GM12878 (cell line): ENCODE measurements around the gene HLA-B. TPM values are rescaled to one million over a fixed set of nuclear protein-coding genes. Genes with fewer than 3 reads are reported as not detected.

Experiments used
- ATAC-seq: fragments of 200-7000 bp; cut with Tn5 transposase; 3 replicates; pipeline ENCODE4 v1.9.1; 2020; ENCODE audit warnings: mild to moderate bottlenecking, moderate library complexity
- BruUV-seq: library from RNA; stranded (reverse); fragments of 400-500 nt; replicated peaks from 2 replicates; lab custom pipeline; 2021; lab: Mats Ljungman, UMichigan
- CTCF ChIA-PET: fragments of 300-600 bp; sonication (Branson Sonifier 250); formaldehyde crosslinking; extraction: SDS; loops from one replicate; lab custom pipeline; 2021; ENCODE audit warnings: inconsistent platforms; lab: Yijun Ruan, JAX
- POLR2A ChIA-PET: fragments of 350-600 bp; formaldehyde crosslinking; extraction: SDS; loops from one replicate; lab custom pipeline; 2021; ENCODE audit warnings: inconsistent platforms; lab: Charles Lee
- RAD21 ChIA-PET: fragments of 300-600 bp; sonication (Branson Sonifier 250); formaldehyde crosslinking; loops from one replicate; lab custom pipeline; 2023; ENCODE audit warnings: antibody characterized with exemption; ENCODE audit not compliant: unreplicated experiment; lab: Charles Lee
- SMC1A ChIA-PET: fragments of 300-600 bp; sonication (Branson Sonifier 250); formaldehyde crosslinking; loops from one replicate; lab custom pipeline; 2023; ENCODE audit not compliant: unreplicated experiment, uncharacterized antibody; lab: Charles Lee
- DNase-seq: peaks from one replicate; pipeline ENCODE4 v3.0.0-alpha.2; 2011; ENCODE audit warnings: low read depth, low spot score
- FAIRE-seq: peaks from 3 replicates; lab custom pipeline; 2011; peaks lifted over from hg19 to GRCh38; lab: Jason Lieb, UNC
- H2AFZ ChIP-seq: 2 replicates; pipeline ENCODE4 v1.6.0; 2011; ENCODE audit warnings: low read depth, low read length, control low read depth; ENCODE audit not compliant: control insufficient read depth
- H3K27ac ChIP-seq: 2 replicates; pipeline ENCODE4 v1.5.1; 2011; ENCODE audit warnings: control low read depth; ENCODE audit not compliant: control insufficient read depth, insufficient read depth
- H3K27me3 ChIP-seq, 2 experiments: replicated peaks in 1 of 2; 2 replicates each; pipeline versions ENCODE4 v1.6.0 to v1.6.1; 2011; ENCODE audit warnings: low read length in 1 of 2; ENCODE audit not compliant: control insufficient read depth in 2 of 2, insufficient read depth in 2 of 2
- H3K36me3 ChIP-seq, 2 experiments: 2 replicates each; pipeline ENCODE4 v1.5.1; 2011; ENCODE audit warnings: low read length in 1 of 2; ENCODE audit not compliant: control insufficient read depth in 2 of 2, insufficient read depth in 2 of 2
- H3K4me1 ChIP-seq: 2 replicates; pipeline ENCODE4 v1.6.1; 2011; ENCODE audit warnings: mild to moderate bottlenecking, low read length, moderate library complexity, mixed read lengths; ENCODE audit not compliant: control insufficient read depth, insufficient read depth
- H3K4me2 ChIP-seq: 2 replicates; pipeline ENCODE4 v1.6.0; 2011; ENCODE audit warnings: control low read depth; ENCODE audit not compliant: control insufficient read depth, insufficient read depth
- H3K4me3 ChIP-seq: fragments of 200-600 bp; sonication (generic); 2 replicates; pipeline ENCODE4 v1.5.1; 2016
- H3K79me2 ChIP-seq: 2 replicates; pipeline ENCODE4 v1.6.0; 2011; ENCODE audit warnings: low read length; ENCODE audit not compliant: control insufficient read depth, insufficient read depth
- H3K9ac ChIP-seq: 2 replicates; pipeline ENCODE4 v1.8.0; 2011; ENCODE audit warnings: low read length, control low read depth, mixed read lengths; ENCODE audit not compliant: control insufficient read depth, insufficient read depth
- H3K9me3 ChIP-seq: replicated peaks from 3 replicates; pipeline ENCODE4 v1.5.1; 2011; ENCODE audit warnings: mild to moderate bottlenecking, low read length; ENCODE audit not compliant: control insufficient read depth, insufficient read depth
- H4K20me1 ChIP-seq: 2 replicates; pipeline ENCODE4 v1.6.0; 2011; ENCODE audit not compliant: control insufficient read depth, insufficient read depth
- BHLHE40 ChIP-seq, 2 experiments: fragments of 450-650 bp in 1 of 2; IDR thresholded peaks; 2 replicates each; pipeline ENCODE4 v1.6.1; 2011 to 2017; ENCODE audit warnings: low read depth in 2 of 2, borderline replicate concordance in 1 of 2, improper control_type of control experiment in 1 of 2, low read length in 1 of 2, mild to moderate bottlenecking in 1 of 2
- EGR1 ChIP-seq, 2 experiments: IDR thresholded peaks; 1 replicate in 1 of 2; 2 replicates in 1 of 2; pipeline ENCODE4 v1.6.1; 2011 to 2012; ENCODE audit warnings: low read depth in 2 of 2, low read length in 2 of 2, borderline replicate concordance in 1 of 2, mild to moderate bottlenecking in 1 of 2, moderate library complexity in 1 of 2
- FOXK2 ChIP-seq: fragments of 450-650 bp; IDR thresholded peaks from 2 replicates; pipeline ENCODE4 v1.6.1; 2017; ENCODE audit warnings: mild to moderate bottlenecking, moderate library complexity
- FOXM1 ChIP-seq: IDR thresholded peaks from 2 replicates; pipeline ENCODE4 v1.6.1; 2012; ENCODE audit warnings: low read depth, mild to moderate bottlenecking, inconsistent platforms, low read length, moderate library complexity
- IRF3 ChIP-seq: fragments of 450-650 bp; IDR thresholded peaks from 2 replicates; pipeline ENCODE4 v1.6.1; 2014; ENCODE audit warnings: mild to moderate bottlenecking
- NFXL1 ChIP-seq: fragments of 450-650 bp; IDR thresholded peaks from 2 replicates; pipeline ENCODE4 v1.6.1; 2017; ENCODE audit warnings: antibody characterized with exemption, mild to moderate bottlenecking, borderline replicate concordance
- NFYB ChIP-seq: IDR thresholded peaks from 2 replicates; pipeline ENCODE4 v1.6.1; 2011; ENCODE audit warnings: low read depth, mild to moderate bottlenecking, low read length, improper control_type of control experiment, moderate library complexity; ENCODE audit not compliant: insufficient read depth
- POLR2A ChIP-seq: IDR thresholded peaks from 2 replicates; pipeline ENCODE4 v1.6.1; 2011; ENCODE audit warnings: low read depth, mild to moderate bottlenecking, low read length
- POU2F2 ChIP-seq: IDR thresholded peaks from 3 replicates; pipeline ENCODE4 v1.6.1; 2011; ENCODE audit warnings: low read depth, mild to moderate bottlenecking, low read length, borderline replicate concordance
- SMARCA5 ChIP-seq: fragments of 450-650 bp; IDR thresholded peaks from 2 replicates; pipeline ENCODE4 v1.6.1; 2017; ENCODE audit warnings: mild to moderate bottlenecking
- STAT1 ChIP-seq: fragments of 450-650 bp; conservative IDR thresholded peaks from 2 replicates; pipeline ENCODE4 v1.6.1; 2014; ENCODE audit warnings: antibody characterized with exemption, mild to moderate bottlenecking
- TCF3 ChIP-seq: IDR thresholded peaks from 2 replicates; pipeline ENCODE4 v1.6.1; 2012; ENCODE audit warnings: low read depth, mild to moderate bottlenecking, low read length, borderline replicate concordance; ENCODE audit not compliant: insufficient read depth
- ZNF622 ChIP-seq: fragments of 450-650 bp; IDR thresholded peaks from 2 replicates; pipeline ENCODE4 v1.6.1; 2017; ENCODE audit warnings: mild to moderate bottlenecking, inconsistent platforms
- WGBS: methylation state at CpG from one replicate; pipeline ENCODE4 v1.1.6; 2016; ENCODE audit warnings: low lambda C conversion rate; ENCODE audit not compliant: insufficient replicate concordance, insufficient coverage; ENCODE audit errors: missing lambda C conversion rate; 5-methylcytosine and 5-hydroxymethylcytosine counted together
- in situ Hi-C: fragments of 300-500 bp; cut with MboI; formaldehyde crosslinking; loops from 9 replicates; pipeline ENCODE4 v1.14.3; 2018; ENCODE audit warnings: mixed read lengths
- intact Hi-C: fragments of 100-400 bp; cut with micrococcal nuclease; formaldehyde crosslinking; loops from one replicate; pipeline ENCODE4 v1.14.2; 2022; ENCODE audit not compliant: unreplicated experiment
- polyA plus RNA-seq, 11 experiments: library from polyadenylated mRNA; depleted of rRNA in 4 of 11; unstranded in 6 of 11; stranded (reverse) in 5 of 11; fragments of >200 nt; fragmentation: Nextera tagmentation in 4 of 11; fragmentation: Illumina TruSeq in 1 of 11; extraction: Ambion mirVana in 4 of 11; extraction: Trizol in 1 of 11; gene quantifications; 1 replicate in 1 of 11; 2 replicates in 10 of 11; pipeline versions ENCODE4 v1.2.1 to v1.2.3, GENCODE V29; 2011 to 2016; ENCODE audit warnings: inconsistent platforms in 2 of 11, missing spikeins in 2 of 11, low read depth in 1 of 11
- total RNA-seq, 4 experiments: library from RNA; depleted of rRNA in 3 of 4; stranded (reverse); fragments of >200 nt in 3 of 4; fragmentation: Illumina TruSeq in 1 of 4; extraction: Trizol in 1 of 4; gene quantifications; 2 replicates each; pipeline versions ENCODE4 v1.2.1 to v1.2.3, GENCODE V29; 2013 to 2021
- TF ChIP-seq, protein P1 (sequence below): IDR thresholded peaks from 2 replicates; pipeline ENCODE4 v1.6.1; 2012; ENCODE audit warnings: low read depth, low read length, improper control_type of control experiment
- TF ChIP-seq, protein P2 (sequence below): fragments of 450-650 bp; conservative IDR thresholded peaks from 2 replicates; pipeline ENCODE4 v1.6.1; 2017; ENCODE audit warnings: mild to moderate bottlenecking, moderate library complexity
- TF ChIP-seq, protein P3 (sequence below): fragments of 450-650 bp; IDR thresholded peaks from 2 replicates; pipeline ENCODE4 v1.6.1; 2017; ENCODE audit warnings: mild to moderate bottlenecking, moderate library complexity

Gene HLA-B
- total and polyA plus RNA-seq, 10 of the 15 experiments (the other 5 are each of a cell fraction or from before 2014, with no cell fraction given): 820 to 5,128 (median 3,370) TPM

DNA sequence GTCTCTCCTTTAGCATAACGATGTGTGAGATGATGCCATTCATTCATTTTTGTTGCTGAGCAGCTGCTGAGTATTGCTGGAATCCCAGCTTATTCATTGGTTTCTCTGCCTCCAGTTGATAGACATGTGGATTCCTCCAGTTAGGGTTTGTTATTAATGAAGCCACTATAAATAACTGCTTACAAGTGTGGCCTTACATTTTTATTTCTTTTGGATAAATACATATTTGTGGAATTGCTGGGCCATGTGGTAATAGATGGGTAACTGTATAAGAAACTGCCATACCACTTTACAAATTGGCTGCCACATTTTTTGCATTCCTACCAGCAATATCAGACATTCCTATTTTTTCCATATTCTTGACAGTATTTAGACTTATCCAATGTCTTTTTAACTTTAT lies 2.6 kb upstream of the HLA-B start:
- no peak overlapping the region for H3K9ac ChIP-seq
- H2AFZ ChIP-seq: no peak overlapping the region
- peaks cover 8% of the 10 kb centered on the region for H3K4me1 ChIP-seq
- ChIA-PET SMC1A (no interaction called here), RAD21 (interaction anchor here (1.0 kb wide), 1 partner anchor 52 kb away, joined by 3 read pairs; no protein-coding TSS in a partner anchor), CTCF (interaction anchor here (1.1 kb wide), 1 partner anchor 163 kb away, joined by 3 read pairs; no protein-coding TSS in a partner anchor), POLR2A (interaction anchor here (0.6 to 1.3 kb wide), 4 partner anchors 7 to 41 kb away, joined by 3 to 6 read pairs (median 5); no protein-coding TSS in a partner anchor)
- intact Hi-C loops: no loop called here
- no peak for DNase-seq
- H3K9me3 ChIP-seq: no peaks in the 10 kb centered on the region; the same call in 1 of the 3 replicates
- no peak for FAIRE-seq
- peaks cover 10% of the 10 kb centered on the region for H4K20me1 ChIP-seq
- no peak for TF ChIP-seq TCF3
- TF ChIP-seq, protein P1, sequence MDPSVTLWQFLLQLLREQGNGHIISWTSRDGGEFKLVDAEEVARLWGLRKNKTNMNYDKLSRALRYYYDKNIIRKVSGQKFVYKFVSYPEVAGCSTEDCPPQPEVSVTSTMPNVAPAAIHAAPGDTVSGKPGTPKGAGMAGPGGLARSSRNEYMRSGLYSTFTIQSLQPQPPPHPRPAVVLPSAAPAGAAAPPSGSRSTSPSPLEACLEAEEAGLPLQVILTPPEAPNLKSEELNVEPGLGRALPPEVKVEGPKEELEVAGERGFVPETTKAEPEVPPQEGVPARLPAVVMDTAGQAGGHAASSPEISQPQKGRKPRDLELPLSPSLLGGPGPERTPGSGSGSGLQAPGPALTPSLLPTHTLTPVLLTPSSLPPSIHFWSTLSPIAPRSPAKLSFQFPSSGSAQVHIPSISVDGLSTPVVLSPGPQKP: no peak
- TF ChIP-seq POU2F2: no peak
- no peak for TF ChIP-seq BHLHE40 (IDR thresholded peaks at IDR 0.05; ENCODE audit: borderline replicate concordance in 1 of 2, low read depth in 2 of 2, low read length in 1 of 2)
- TF ChIP-seq, protein P2, sequence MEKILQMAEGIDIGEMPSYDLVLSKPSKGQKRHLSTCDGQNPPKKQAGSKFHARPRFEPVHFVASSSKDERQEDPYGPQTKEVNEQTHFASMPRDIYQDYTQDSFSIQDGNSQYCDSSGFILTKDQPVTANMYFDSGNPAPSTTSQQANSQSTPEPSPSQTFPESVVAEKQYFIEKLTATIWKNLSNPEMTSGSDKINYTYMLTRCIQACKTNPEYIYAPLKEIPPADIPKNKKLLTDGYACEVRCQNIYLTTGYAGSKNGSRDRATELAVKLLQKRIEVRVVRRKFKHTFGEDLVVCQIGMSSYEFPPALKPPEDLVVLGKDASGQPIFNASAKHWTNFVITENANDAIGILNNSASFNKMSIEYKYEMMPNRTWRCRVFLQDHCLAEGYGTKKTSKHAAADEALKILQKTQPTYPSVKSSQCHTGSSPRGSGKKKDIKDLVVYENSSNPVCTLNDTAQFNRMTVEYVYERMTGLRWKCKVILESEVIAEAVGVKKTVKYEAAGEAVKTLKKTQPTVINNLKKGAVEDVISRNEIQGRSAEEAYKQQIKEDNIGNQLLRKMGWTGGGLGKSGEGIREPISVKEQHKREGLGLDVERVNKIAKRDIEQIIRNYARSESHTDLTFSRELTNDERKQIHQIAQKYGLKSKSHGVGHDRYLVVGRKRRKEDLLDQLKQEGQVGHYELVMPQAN: no peak
- TF ChIP-seq NFYB: no peak
- no peak for TF ChIP-seq POLR2A
- TF ChIP-seq SMARCA5: no peak
- TF ChIP-seq NFXL1: no peak
- TF ChIP-seq STAT1: no peak
- TF ChIP-seq FOXM1: no peak
- no peak for TF ChIP-seq IRF3
- no peak for TF ChIP-seq EGR1 (IDR thresholded peaks at IDR 0.05; ENCODE audit: borderline replicate concordance in 1 of 2, low read depth in 2 of 2, low read length in 2 of 2)
- no peak for TF ChIP-seq ZNF622
- TF ChIP-seq, protein P3, sequence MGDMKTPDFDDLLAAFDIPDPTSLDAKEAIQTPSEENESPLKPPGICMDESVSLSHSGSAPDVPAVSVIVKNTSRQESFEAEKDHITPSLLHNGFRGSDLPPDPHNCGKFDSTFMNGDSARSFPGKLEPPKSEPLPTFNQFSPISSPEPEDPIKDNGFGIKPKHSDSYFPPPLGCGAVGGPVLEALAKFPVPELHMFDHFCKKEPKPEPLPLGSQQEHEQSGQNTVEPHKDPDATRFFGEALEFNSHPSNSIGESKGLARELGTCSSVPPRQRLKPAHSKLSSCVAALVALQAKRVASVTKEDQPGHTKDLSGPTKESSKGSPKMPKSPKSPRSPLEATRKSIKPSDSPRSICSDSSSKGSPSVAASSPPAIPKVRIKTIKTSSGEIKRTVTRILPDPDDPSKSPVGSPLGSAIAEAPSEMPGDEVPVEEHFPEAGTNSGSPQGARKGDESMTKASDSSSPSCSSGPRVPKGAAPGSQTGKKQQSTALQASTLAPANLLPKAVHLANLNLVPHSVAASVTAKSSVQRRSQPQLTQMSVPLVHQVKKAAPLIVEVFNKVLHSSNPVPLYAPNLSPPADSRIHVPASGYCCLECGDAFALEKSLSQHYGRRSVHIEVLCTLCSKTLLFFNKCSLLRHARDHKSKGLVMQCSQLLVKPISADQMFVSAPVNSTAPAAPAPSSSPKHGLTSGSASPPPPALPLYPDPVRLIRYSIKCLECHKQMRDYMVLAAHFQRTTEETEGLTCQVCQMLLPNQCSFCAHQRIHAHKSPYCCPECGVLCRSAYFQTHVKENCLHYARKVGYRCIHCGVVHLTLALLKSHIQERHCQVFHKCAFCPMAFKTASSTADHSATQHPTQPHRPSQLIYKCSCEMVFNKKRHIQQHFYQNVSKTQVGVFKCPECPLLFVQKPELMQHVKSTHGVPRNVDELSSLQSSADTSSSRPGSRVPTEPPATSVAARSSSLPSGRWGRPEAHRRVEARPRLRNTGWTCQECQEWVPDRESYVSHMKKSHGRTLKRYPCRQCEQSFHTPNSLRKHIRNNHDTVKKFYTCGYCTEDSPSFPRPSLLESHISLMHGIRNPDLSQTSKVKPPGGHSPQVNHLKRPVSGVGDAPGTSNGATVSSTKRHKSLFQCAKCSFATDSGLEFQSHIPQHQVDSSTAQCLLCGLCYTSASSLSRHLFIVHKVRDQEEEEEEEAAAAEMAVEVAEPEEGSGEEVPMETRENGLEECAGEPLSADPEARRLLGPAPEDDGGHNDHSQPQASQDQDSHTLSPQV: no peak
- TF ChIP-seq FOXK2: no peak
- TF ChIP-seq, all 136 proteins: peak for 0
- peaks cover 6 to 11% of the 10 kb centered on the region in 2 experiments for H3K36me3 ChIP-seq
- no peaks in the 10 kb centered on the region for H3K27me3 ChIP-seq
- in situ Hi-C loops: no loop called here
- no TSS peak for BruUV-seq
- H3K27ac ChIP-seq: no peak overlapping the region
- H3K4me3 ChIP-seq: no peak overlapping the region
- no peak overlapping the region for H3K4me2 ChIP-seq
- 100% methylated on average over 1 of the region's 1 CpG for whole genome bisulfite sequencing
- H3K79me2 ChIP-seq: peaks cover 31% of the 10 kb centered on the region
- no peak for ATAC-seq
